ENCODE data around the gene SOS1.
A peak's percentile ranks its signal among the peaks of the same experiment; 100 is the strongest.
"Not testable (repeated sequence)": the region's sequence is repeated elsewhere in the genome, so short reads cannot be mapped to it uniquely, and the experiment has no call there.

The SOS1 gene

GRCh38 chr2:38959938-38960608, 160.8 kb downstream of the SOS1 start:
- no peak for DNase-seq

- DNase-seq: no peak
Measured at GRCh38 chr2:38959466-38959865, 161.4 kb downstream of the SOS1 start.

- DNase-seq: no peak
Measured at GRCh38 chr2:38957972-38958371, 162.9 kb downstream of the SOS1 start.

DNA sequence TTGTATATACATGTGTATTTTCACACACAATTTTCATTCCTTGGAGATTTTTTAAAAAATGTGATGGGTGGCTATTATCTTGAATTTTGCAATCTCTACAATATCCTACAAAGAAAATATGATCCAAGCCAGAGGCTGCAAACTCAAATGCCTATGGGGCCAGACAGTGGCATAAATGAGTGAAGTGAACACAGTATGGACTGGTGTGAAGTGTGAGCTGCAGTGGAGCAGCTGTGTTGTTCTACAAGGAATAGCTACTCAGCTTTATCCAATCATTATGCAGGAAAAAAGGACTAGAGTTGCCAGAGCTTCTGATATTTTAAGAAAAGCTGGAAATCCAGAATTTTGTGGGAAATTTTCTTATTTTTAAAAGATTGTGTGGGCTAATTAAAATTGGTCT, 169.1 kb downstream of the SOS1 start:
- no peak for DNase-seq

GRCh38 chr2:38948995-38949394, 171.9 kb downstream of the SOS1 start:
- DNase-seq: no peak

DNA sequence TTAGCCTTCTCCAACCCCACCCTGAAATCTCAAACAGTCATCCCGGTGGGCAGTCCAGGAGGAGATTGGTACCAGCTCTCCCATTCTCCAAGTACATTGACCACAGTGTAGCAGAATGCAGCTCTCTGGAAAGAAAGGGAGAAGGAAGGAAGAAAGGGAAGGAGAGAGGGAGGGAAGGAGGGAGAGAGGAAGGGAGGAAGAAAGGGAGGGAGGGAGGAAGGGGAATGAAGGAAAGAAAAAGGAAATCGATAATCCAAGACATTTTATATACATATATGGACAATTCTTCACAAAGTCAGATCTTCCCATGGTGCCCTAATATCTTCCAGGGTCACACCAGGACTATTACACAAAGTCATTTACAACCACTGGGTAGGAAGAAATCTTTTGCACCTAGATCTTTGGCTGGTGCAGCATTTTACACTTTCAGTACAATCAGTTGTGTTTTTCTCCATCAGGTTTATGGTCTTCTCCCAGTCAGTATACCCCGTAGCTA, 172.4 kb downstream of the SOS1 start:
- DNase-seq: no peak

DNA sequence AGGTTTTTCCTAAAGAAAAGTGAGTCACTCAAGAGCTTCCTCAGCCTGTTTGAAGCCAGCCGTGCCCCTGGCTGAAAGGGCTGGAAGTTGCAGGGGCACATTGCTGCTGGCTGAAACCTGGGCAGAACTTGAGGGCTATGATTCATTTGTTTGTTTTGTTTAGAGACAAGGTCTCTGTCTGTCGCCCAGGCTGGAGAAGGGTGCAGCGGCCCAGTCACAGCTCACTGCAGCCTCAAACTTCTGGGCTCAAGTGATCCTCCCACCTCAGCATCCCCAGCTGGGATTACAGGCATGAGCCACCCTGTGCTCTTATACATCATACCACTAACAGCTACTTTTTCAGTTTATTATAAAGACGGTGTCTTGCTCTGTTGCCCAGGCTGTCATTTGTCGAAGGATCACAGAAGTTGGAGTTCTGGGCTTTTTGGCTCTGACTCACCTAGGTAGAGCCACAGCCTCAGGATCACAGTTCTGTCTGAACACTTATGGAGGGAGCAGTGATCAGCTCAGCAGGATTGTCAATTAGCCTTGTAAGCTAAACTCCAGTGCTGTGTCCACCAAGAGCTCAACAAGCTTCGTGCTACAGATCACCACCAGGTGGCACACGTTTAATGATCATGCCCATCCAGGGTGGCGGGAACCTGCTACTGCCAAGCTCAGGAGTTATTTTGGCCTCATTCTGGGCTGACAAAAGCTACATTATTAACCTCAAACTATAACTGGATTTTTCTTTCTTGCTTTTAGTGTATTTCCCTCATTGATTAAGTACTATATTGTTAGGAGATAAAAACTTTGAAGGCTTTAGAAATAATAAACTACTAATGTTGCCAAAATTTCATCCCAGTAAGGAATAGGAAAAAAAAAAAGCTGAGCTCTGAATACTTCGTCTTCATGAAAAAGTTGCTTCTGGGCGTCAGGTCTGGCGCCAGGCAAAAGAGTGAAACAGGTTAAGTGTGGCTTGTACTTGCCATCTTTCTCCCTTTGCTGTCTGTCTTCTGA, 173.3 kb downstream of the SOS1 start:
- DNase-seq: no peak

- DNase-seq: no peak
Measured at GRCh38 chr2:38945911-38946310, 174.9 kb downstream of the SOS1 start.

DNA sequence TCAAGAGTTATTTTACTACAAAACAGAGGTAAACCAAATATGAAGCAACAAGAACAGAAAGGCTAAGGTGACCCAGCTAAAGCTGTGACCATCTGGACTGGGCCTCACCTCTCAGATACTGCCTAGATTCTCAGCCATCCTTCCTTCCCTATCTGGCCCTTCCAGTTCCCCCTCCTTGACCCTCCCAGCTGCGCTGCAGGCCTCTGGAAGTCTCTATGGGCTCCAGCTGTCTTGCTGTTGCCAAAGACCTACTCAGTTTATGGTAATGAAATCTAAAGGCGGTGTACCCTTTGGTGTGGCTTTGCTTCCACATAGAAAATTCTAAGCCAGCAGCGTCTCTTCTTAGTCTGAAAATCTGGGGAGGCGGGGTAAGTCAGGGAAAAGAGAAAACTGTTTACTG, 175.5 kb downstream of the SOS1 start:
- DNase-seq: no peak

DNA sequence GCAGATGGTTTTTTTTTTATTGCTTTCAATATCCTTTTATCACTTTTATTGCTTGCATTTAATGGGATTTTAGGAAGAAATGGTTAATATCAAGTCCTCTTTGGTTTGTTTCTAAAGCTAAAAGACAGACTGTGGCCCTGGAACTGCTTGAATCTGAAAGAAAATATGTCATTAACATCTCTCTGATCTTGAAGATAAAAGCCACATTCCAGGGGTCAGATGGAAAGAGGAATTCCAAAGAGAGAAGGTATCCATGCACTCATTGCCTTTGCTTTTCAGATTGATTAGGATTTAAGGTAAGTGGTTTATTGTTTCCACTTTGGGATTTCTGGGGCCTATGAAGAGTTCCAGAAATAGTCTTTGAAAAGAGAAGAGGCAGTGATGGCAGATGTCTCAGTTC, 177.1 kb downstream of the SOS1 start:
- DNase-seq: no peak

DNA sequence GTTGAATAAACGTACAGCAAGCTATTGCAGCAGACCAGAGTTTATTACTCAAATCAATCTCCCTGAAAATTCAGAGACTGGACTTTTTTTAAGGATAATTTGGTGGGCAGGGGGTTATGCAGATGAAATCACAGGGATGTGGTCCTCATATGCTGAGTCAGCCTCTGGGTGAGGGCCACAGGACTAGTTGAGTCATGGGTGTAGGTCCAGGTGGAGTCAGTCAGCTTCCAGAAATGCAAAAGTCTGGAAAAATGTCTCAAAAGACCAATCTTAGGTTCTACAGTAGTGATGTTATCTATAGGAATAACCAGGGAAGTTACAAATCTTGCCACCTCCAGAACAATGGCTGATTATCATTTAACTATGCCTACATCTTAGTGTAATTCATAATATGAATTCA, 180.1 kb downstream of the SOS1 start:
- DNase-seq: no peak

- no peak for DNase-seq
Measured at GRCh38 chr2:38937548-38937947, 183.3 kb downstream of the SOS1 start.

DNA sequence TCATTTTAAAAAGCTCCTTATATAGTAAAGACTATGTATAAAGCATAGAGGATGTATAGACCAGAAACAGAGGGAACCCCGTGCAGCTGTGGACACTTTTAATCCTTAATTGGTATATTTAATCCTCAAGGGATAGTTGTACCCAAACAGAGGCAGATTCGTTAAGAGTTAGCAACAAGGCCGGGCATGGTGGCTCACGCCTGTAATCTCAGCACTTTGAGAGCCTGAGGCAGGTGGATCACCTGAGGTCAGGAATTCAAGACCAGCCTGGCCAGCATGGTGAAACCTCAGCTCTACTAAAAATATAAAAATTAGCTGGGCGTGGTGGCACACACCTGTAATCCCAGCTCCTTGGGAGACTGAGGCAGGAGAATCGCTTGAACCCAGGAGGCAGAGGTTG, 184.3 kb downstream of the SOS1 start:
- not testable (repeated sequence) for DNase-seq

DNA sequence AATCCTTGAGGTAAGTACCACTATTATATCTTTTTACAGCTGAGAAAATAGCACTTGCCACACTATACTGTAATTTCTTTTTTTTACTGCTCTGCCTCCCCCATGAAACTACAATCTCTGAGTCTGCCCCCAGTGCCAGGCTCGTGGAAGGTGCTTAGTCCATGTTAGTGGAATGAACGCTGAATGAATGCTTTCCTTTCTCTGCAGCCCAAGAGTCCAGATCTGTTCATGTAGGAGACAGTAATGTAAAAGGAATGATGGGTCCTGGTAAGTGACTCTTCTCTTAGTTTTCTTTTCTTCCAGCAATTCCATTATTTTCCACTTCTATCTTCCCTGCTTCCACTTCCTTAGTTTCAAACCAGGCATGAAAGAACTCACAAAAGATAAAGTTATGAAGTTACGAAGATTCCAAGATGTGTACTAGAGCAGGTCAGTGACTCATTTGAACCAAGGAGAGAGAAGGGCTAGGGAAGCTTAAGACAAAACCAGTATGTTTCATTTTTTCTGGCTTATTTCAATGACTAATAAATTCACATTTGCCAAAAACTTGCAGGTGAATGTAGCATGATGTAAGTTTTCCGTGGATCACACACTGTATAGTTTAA, 185.2 kb downstream of the SOS1 start:
- no peak for DNase-seq

DNA sequence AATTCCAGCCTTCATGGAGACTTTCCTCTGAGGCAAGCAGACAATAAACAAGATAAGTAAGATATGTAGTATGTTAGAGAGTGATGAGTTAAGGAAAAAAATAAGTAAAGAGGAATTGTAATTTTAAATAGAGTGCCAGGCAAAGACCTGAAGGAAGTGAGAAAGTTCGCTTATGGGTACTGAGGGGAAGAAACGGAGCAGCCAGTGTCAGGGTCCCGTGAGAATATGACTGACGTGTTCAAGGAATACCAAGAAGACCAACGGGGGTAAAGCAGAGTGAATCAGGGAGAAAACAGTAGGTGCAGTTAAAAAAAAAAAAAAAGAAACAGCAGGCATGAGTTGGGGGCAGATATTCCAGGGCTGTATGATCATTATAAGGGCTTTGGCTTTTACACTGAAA, 186.1 kb downstream of the SOS1 start:
- no peak for DNase-seq

GRCh38 chr2:38933653-38934052, 187.2 kb downstream of the SOS1 start:
- DNase-seq: peak; percentile 56

DNA sequence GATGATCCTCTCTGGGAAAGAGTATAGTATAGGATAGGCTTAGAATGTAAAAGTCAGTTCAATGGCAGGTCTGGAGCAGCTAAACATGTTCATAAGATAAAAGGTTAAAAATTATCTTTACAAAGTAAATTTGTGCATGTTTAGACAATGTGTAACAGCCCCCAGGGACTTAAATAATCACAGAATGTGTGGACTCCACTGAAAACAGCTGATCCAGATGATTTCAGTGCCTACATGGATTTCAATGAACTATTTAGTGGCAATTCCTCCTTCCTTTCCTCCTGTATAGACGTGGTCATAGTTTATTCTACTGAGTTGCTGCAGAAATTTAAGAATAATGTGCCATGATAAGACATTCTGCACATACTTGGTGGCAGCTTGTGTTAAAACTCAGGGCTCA, 188.3 kb downstream of the SOS1 start:
- no peak for DNase-seq
